HUES64 (cell line): ENCODE measurements around the gene PRR16.
A peak's percentile ranks its signal among the peaks of the same experiment; 100 is the strongest.

ENCODE experiments used
- H3K27ac ChIP-seq: 2 replicates; pipeline ENCODE4 v1.7.0; 2013; ENCODE audit warnings: low read depth, low read length, inconsistent platforms
- H3K27me3 ChIP-seq: 2 replicates; pipeline ENCODE4 v1.6.1; 2013; ENCODE audit warnings: mild to moderate bottlenecking, low read length; ENCODE audit not compliant: insufficient read depth
- H3K36me3 ChIP-seq: 2 replicates; pipeline ENCODE4 v1.6.1; 2013; ENCODE audit warnings: mild to moderate bottlenecking, low read length; ENCODE audit not compliant: insufficient read depth
- H3K4me1 ChIP-seq: 2 replicates; pipeline ENCODE4 v1.6.1; 2013; ENCODE audit warnings: mild to moderate bottlenecking, low read length, moderate library complexity; ENCODE audit not compliant: insufficient read depth
- H3K4me3 ChIP-seq: 2 replicates; pipeline ENCODE4 v1.5.1; 2013; ENCODE audit warnings: mild to moderate bottlenecking, low read length, moderate library complexity
- H3K9ac ChIP-seq: 2 replicates; pipeline ENCODE4 v1.6.1; 2013; ENCODE audit warnings: mild to moderate bottlenecking, low read depth, low read length
- H3K9me3 ChIP-seq: 2 replicates; pipeline ENCODE4 v1.6.1; 2013; ENCODE audit warnings: low read depth, low read length; ENCODE audit not compliant: insufficient read depth
- WGBS: fragments of 150-250, 120-280 bp; methylation state at CpG from one replicate; pipeline ENCODE4 v1.1.7; 2013; ENCODE audit warnings: missing lambda C conversion rate; 5-methylcytosine and 5-hydroxymethylcytosine counted together

Gene PRR16

GRCh38 chr5:120502531-120502930, 38.4 kb downstream of the PRR16 start:
- Histone ChIP-seq H3K9ac (no peak overlapping the region), H3K9me3 (no peaks in the 10 kb centered on the region), H3K27ac (no peak overlapping the region), H3K27me3 (no peaks in the 10 kb centered on the region), H3K36me3 (no peaks in the 10 kb centered on the region), H3K4me3 (no peak overlapping the region), H3K4me1 (0 out of 2 replicates have a peak, but pooled peaks cover 2% of the 10 kb centered on the region)
- WGBS: 93% methylated on average over 3 of the region's 4 CpGs

GRCh38 chr5:120503341-120503740, 39.2 kb downstream of the PRR16 start:
- H3K9ac ChIP-seq: no peak overlapping the region
- no peaks in the 10 kb centered on the region for H3K27me3 ChIP-seq
- WGBS: 81% methylated on average over 1 of the region's 1 CpG
- H3K9me3 ChIP-seq: no peaks in the 10 kb centered on the region
- no peak overlapping the region for H3K27ac ChIP-seq
- no peak overlapping the region for H3K4me3 ChIP-seq
- peaks cover 10% of the 10 kb centered on the region for H3K4me1 ChIP-seq
- no peaks in the 10 kb centered on the region for H3K36me3 ChIP-seq

GRCh38 chr5:120504057-120504456, 40.0 kb downstream of the PRR16 start:
- Histone ChIP-seq H3K9me3 (no peaks in the 10 kb centered on the region), H3K36me3 (no peaks in the 10 kb centered on the region), H3K4me1 (peaks cover 17% of the 10 kb centered on the region), H3K27me3 (no peaks in the 10 kb centered on the region), H3K4me3 (no peak overlapping the region), H3K9ac (no peak overlapping the region), H3K27ac (no peak overlapping the region)
- WGBS: 91% methylated on average over 2 of the region's 2 CpGs

GRCh38 chr5:120507197-120507596, 43.1 kb downstream of the PRR16 start:
- 100% methylated on average over 2 of the region's 2 CpGs for WGBS
- peaks cover 33% of the 10 kb centered on the region for H3K4me1 ChIP-seq
- H3K27ac ChIP-seq: no peak overlapping the region
- H3K36me3 ChIP-seq: no peaks in the 10 kb centered on the region
- no peak overlapping the region for H3K9ac ChIP-seq
- no peaks in the 10 kb centered on the region for H3K9me3 ChIP-seq
- H3K27me3 ChIP-seq: no peaks in the 10 kb centered on the region
- H3K4me3 ChIP-seq: no peak overlapping the region

GRCh38 chr5:120507800-120508463, 43.8 kb downstream of the PRR16 start:
- no peaks in the 10 kb centered on the region for H3K9me3 ChIP-seq
- H3K4me3 ChIP-seq: no peak overlapping the region
- H3K27ac ChIP-seq: peak overlapping the region; percentile 47; the same call in 1 of the 2 replicates
- peaks cover 41% of the 10 kb centered on the region for H3K4me1 ChIP-seq
- H3K27me3 ChIP-seq: no peaks in the 10 kb centered on the region
- 78% methylated on average over 2 of the region's 2 CpGs for WGBS
- no peaks in the 10 kb centered on the region for H3K36me3 ChIP-seq
- no peak overlapping the region for H3K9ac ChIP-seq

- no peak overlapping the region; the same call in 1 of the 2 replicates for H3K27ac ChIP-seq
- no peaks in the 10 kb centered on the region for H3K27me3 ChIP-seq
- H3K4me1 ChIP-seq: peaks cover 46% of the 10 kb centered on the region
- WGBS: 87% methylated on average over 3 of the region's 3 CpGs
- no peak overlapping the region for H3K4me3 ChIP-seq
- H3K9me3 ChIP-seq: no peaks in the 10 kb centered on the region
- no peak overlapping the region for H3K9ac ChIP-seq
- H3K36me3 ChIP-seq: no peaks in the 10 kb centered on the region
Observed at GRCh38 chr5:120509053-120509452, 45.0 kb downstream of the PRR16 start.

GRCh38 chr5:120510098-120510637, 46.1 kb downstream of the PRR16 start:
- 96% methylated on average over 2 of the region's 2 CpGs for WGBS
- Histone ChIP-seq H3K4me3 (no peak overlapping the region), H3K4me1 (peaks cover 46% of the 10 kb centered on the region)

GRCh38 chr5:120510994-120511686, 47.0 kb downstream of the PRR16 start:
- Histone ChIP-seq H3K36me3 (no peaks in the 10 kb centered on the region), H3K4me3 (no peak overlapping the region), H3K9me3 (no peaks in the 10 kb centered on the region), H3K27ac (peak overlapping the region; percentile 76; the same call in 1 of the 2 replicates), H3K4me1 (peaks cover 46% of the 10 kb centered on the region), H3K9ac (no peak overlapping the region), H3K27me3 (no peaks in the 10 kb centered on the region)
- WGBS: 88% methylated on average over 3 of the region's 4 CpGs

More at GRCh38 chr5:120510098-120510637, 46.1 kb downstream of the PRR16 start:
- no peaks in the 10 kb centered on the region for H3K27me3 ChIP-seq
- no peak overlapping the region for H3K27ac ChIP-seq
- H3K9me3 ChIP-seq: no peaks in the 10 kb centered on the region
- H3K36me3 ChIP-seq: no peaks in the 10 kb centered on the region
- H3K9ac ChIP-seq: no peak overlapping the region

GRCh38 chr5:120512068-120512467, 48.0 kb downstream of the PRR16 start:
- peaks cover 46% of the 10 kb centered on the region for H3K4me1 ChIP-seq
- 9% methylated on average over 2 of the region's 2 CpGs for WGBS
- H3K27me3 ChIP-seq: no peaks in the 10 kb centered on the region
- H3K9ac ChIP-seq: no peak overlapping the region
- H3K4me3 ChIP-seq: no peak overlapping the region
- no peaks in the 10 kb centered on the region for H3K9me3 ChIP-seq
- H3K27ac ChIP-seq: peak overlapping the region; percentile 79; the same call in 1 of the 2 replicates
- no peaks in the 10 kb centered on the region for H3K36me3 ChIP-seq

GRCh38 chr5:120512791-120513650, 48.9 kb downstream of the PRR16 start:
- no peaks in the 10 kb centered on the region for H3K27me3 ChIP-seq
- H3K9me3 ChIP-seq: no peaks in the 10 kb centered on the region
- no peak overlapping the region for H3K9ac ChIP-seq
- no peak overlapping the region for H3K4me3 ChIP-seq
- H3K27ac ChIP-seq: peak overlapping the region; percentile 79; the same call in 1 of the 2 replicates
- peaks cover 39% of the 10 kb centered on the region for H3K4me1 ChIP-seq
- no peaks in the 10 kb centered on the region for H3K36me3 ChIP-seq
- WGBS: 94% methylated on average over 12 of the region's 13 CpGs
